GM12865 (cell line): Measurements from ENCODE around the gene LY6G5C.
A peak's percentile ranks its signal among the peaks of the same experiment; 100 is the strongest.

Source experiments
- DNase-seq: peaks from one replicate; pipeline ENCODE4 v3.0.0; 2010; ENCODE audit warnings: low read depth
- H3K4me3 ChIP-seq: 2 replicates; pipeline ENCODE4 v1.5.1; 2011; ENCODE audit warnings: mild to moderate bottlenecking, low read depth, low read length, control low read depth
- TF ChIP-seq, protein P1 (sequence below): IDR thresholded peaks from 2 replicates; pipeline ENCODE4 v1.5.1; 2011; ENCODE audit warnings: low read length, control low read depth, low read depth, inconsistent platforms; ENCODE audit not compliant: insufficient read depth; ENCODE audit errors: missing control alignments

The LY6G5C gene

DNA sequence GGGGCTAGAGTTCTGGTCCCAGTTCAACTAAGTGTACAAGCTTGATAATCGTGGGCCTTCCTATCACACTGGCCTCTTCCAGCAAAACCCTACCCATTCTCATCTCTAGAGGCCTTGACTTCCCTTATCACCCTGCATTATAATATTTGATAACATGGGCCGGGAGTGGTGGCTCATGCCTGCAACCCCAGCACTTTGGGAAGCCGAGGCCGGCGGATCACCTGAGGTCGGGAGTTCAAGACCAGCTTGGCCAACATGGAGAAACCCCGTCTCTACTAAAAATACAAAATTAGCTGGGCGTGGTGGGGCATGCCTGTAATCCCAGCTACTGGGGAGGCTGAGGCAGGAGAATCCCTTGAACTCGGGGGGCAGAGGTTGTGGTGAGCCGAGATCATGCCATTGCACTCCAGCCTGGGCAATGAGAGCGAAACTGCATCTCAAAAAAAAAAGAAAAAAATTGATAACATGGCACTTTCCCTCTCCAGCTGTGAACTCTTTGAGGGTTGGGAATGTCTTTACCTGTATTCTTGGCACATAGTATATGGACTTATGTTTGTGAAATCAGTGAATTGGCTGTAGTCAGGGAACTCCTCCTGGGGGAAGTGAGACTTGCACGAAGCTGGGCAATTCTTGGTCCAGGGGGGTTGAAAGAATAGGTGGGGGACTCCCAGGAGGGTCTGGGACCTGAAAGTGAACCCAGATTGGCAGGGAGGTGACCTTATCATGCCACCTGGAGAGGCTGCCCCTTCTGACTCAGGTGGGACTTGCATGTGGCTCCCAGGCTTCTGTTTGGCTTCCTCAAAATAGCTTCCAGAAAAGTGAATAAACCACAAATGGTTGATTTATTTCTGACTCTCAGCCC lies 19.4 kb downstream of the LY6G5C start:
- TF ChIP-seq, protein P1, sequence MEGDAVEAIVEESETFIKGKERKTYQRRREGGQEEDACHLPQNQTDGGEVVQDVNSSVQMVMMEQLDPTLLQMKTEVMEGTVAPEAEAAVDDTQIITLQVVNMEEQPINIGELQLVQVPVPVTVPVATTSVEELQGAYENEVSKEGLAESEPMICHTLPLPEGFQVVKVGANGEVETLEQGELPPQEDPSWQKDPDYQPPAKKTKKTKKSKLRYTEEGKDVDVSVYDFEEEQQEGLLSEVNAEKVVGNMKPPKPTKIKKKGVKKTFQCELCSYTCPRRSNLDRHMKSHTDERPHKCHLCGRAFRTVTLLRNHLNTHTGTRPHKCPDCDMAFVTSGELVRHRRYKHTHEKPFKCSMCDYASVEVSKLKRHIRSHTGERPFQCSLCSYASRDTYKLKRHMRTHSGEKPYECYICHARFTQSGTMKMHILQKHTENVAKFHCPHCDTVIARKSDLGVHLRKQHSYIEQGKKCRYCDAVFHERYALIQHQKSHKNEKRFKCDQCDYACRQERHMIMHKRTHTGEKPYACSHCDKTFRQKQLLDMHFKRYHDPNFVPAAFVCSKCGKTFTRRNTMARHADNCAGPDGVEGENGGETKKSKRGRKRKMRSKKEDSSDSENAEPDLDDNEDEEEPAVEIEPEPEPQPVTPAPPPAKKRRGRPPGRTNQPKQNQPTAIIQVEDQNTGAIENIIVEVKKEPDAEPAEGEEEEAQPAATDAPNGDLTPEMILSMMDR = no peak
- H3K4me3 ChIP-seq = peak overlapping the region; percentile 73
- peak; percentile 37 for DNase-seq

DNA sequence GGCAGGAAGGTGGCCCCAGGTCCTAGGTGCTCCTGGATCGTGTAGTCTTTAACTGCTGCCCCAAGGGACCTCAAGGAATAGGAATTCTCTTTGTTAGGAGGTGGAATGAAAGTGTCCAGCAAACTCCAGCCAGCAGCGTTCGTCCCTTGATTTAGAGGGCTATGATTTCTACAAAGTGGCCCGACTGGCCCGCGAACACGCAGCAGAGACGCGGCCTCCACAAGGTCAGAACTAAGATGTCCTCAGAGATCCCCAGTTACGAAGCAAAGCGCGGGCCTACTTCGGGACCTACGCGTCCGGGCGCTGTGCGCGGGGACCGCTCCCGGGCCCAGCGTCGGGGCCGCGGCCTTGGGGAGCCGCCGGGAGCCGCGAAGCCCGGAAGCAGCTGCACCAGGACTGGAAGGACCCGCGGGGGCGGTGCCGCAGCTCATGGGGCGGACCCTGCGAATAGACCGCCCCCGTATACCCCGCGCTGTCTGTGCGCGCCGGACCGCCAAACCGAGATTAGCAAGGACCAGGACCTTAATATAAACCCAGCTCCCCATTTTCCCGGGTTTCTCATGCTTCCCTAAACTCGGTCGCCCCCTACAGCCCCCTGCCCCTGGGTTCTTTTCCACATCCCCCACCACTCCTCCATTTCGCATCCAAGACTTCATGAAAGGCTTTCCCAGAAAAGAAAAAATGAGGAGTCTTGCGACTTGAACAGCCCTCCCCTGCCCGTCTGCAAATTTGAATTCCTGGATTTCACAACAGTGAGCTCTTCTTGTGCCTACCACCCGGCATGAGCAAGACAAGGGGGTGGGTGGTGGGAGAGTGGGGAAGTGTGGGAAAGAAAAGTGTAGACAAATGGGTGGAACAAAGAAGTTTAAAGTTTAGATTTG lies 20.2 kb downstream of the LY6G5C start, which contains the start of gene C6orf47:
C6orf47 (minus strand) TSS at position 398 of the 881 bp plus-strand sequence. CDS start 831 bp downstream, outside the sequence.
- peak within 1 kb of the TSS; percentile 73 for H3K4me3 ChIP-seq
- DNase-seq = peak; percentile 90
- TF ChIP-seq, protein P1 = no peak

DNA sequence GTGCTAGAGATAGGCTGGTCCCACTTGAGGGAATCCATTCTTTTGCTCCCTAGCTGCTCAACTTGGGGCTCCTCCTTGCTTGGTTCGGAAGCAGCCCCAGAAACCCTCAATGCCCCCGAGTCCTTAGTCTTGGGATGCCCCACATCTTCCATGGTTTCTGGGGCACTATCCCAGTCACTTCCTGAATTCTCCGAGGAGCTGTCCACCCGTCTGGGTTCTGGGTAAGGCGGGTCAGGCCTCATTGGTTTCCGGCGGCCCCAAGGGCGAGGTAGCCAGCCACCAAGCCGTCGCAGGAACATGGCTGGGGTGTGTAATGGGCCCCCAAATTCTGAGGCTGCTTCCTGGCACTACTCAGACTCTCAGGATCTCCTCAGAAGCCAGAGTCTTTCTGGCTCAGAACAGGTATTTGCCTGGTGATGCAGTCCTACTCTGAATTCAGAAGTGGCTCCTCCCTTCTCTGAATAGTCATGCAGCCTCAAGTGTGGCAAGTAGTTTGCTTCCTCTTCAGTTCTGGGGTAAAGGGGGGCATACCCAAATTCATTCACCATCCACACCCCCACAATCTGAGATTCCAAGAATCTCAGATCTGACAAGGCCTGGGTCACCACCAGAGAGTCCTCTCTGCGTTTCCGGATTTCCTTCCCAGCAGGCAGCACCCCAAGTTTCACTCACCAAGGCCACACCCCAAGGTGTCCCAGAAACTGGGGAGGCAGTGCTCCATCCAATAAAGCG lies 21.1 kb downstream of the LY6G5C start:
- DNase-seq = peak; percentile 44
- peak overlapping the region; percentile 73 for H3K4me3 ChIP-seq
- TF ChIP-seq, protein P1 = no peak

DNA sequence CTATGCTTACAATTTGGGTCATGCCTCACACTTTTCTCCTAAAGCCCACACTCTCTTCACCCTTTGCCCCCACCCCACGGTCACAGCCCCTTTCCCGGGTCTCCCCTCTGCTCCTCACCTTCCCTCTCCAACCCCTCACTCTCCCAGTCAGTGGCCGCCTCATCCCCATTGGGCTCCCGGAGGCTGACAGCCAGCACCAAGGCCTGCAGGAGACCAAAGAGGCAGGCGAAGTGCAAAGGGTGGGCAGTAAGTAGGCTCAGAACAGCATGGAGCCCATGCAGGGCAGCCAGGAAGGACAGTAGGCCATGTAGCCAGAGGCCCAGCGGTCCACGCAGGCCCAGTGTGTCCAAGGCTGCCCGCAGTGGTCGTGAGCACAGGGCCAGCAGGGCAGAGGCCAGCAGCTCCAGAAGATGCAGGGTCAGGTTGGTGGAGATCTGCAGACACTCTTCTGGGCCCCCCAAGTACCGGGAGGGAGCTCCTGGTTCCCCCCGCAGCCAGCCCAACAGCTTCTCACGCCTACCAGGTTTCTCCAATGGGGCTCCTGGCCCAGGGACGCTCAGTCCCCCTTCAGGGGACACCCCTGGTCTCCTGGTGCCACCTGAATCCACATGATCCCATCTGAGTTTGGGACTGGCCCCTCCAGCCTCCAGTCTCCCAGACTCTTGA lies 21.8 kb downstream of the LY6G5C start:
- H3K4me3 ChIP-seq = peak overlapping the region; percentile 73
- DNase-seq = no peak
- TF ChIP-seq, protein P1 = no peak

DNA sequence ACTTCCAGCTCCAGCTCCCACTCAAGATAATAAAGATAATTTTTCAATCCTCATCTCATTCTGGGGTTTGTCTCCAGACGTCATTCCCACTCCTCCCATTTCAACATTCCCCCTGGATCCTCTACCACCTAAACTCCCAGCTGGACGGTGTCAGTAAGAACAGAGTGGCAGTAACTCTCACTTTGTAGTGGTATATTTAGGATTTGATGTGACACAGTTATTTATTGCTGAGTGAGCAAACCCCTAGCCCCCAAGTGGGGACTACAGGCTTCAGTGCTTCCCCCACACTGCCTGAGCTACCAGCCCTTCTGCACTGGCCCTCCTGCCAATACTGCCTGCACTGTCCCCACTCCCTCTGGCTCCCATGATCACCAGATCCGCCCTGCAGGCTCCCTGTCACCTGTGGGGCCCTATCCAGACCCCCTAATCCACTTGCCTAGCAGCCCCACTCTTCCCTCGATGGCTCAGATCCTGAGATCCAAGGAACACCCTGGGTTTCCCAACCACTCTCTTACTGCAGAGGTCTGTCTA lies 22.6 kb downstream of the LY6G5C start:
- TF ChIP-seq, protein P1 = no peak
- H3K4me3 ChIP-seq = no peak overlapping the region
- DNase-seq = no peak
